K562 (cell line): ENCODE data around the gene FAM110D. TPM values are rescaled to one million over a fixed set of nuclear protein-coding genes. Genes with fewer than 3 reads are reported as not detected.

ENCODE experiments used
- ATAC-seq: fragments of 200-7000 bp; cut with Tn5 transposase; 3 replicates; pipeline ENCODE4 v1.9.1; 2020; ENCODE audit warnings: moderate library complexity
- BruUV-seq: library from RNA; stranded (reverse); fragments of 400-500 nt; replicated peaks from 2 replicates; lab custom pipeline; 2021; lab: Mats Ljungman, UMichigan
- CTCF ChIA-PET: fragments of 300-600 bp; formaldehyde crosslinking; extraction: SDS; loops from one replicate; lab custom pipeline; 2021; ENCODE audit warnings: low intra/inter-chr PET ratio; lab: Yijun Ruan, JAX
- POLR2A ChIA-PET: fragments of 300-600, 350-650 bp; sonication (Branson Sonifier 250); formaldehyde crosslinking; extraction: SDS; loops from one replicate; lab custom pipeline; 2021; ENCODE audit warnings: antibody characterized with exemption, inconsistent platforms; lab: Yijun Ruan, JAX
- DNase-seq, 4 experiments: peaks; one replicate each; pipeline versions ENCODE4 v3.0.0 to v3.0.0-alpha.2; 2011 to 2018; ENCODE audit warnings: low spot score in 3 of 4, mixed read lengths in 3 of 4; ENCODE audit errors: extremely low read depth in 1 of 4
- FAIRE-seq: peaks from 2 replicates; lab custom pipeline; 2011; peaks lifted over from hg19 to GRCh38; lab: Jason Lieb, UNC
- H2AFZ ChIP-seq: 2 replicates; pipeline ENCODE4 v1.6.0; 2011; ENCODE audit warnings: low read depth, low read length, control low read depth, inconsistent platforms
- H3K27ac ChIP-seq: fragments of 200-600 bp; 3 replicates; pipeline ENCODE4 v1.8.0; 2011; ENCODE audit warnings: low read depth, mild to moderate bottlenecking, control low read depth, inconsistent platforms, low read length, moderate library complexity, mixed read lengths; ENCODE audit errors: extremely low read depth
- H3K27me3 ChIP-seq, 2 experiments: fragments of 300-600 bp in 1 of 2; 2 replicates in 1 of 2; 3 replicates in 1 of 2; pipeline versions ENCODE4 v1.6.0 to v1.8.0; 2011; ENCODE audit warnings: inconsistent platforms in 2 of 2, low read length in 2 of 2, mild to moderate bottlenecking in 1 of 2, mixed read lengths in 1 of 2, moderate library complexity in 1 of 2; ENCODE audit not compliant: control insufficient read depth in 2 of 2, insufficient read depth in 2 of 2
- H3K36me3 ChIP-seq: fragments of 300-600 bp; 3 replicates; pipeline ENCODE4 v1.8.0; 2011; ENCODE audit warnings: mild to moderate bottlenecking, low read length, inconsistent platforms; ENCODE audit not compliant: control insufficient read depth, insufficient read depth
- H3K4me1 ChIP-seq, 2 experiments: fragments of 200-600 bp in 1 of 2; replicated peaks in 1 of 2; 2 replicates in 1 of 2; 3 replicates in 1 of 2; pipeline versions ENCODE4 v1.5.1 to v1.8.0; 2011; ENCODE audit warnings: inconsistent platforms in 2 of 2, low read length in 2 of 2, mild to moderate bottlenecking in 1 of 2, mixed read lengths in 1 of 2, moderate library complexity in 1 of 2; ENCODE audit not compliant: control insufficient read depth in 2 of 2, insufficient read depth in 2 of 2
- H3K4me2 ChIP-seq: 2 replicates; pipeline ENCODE4 v1.6.1; 2011; ENCODE audit warnings: low read length, control low read depth, inconsistent platforms, mixed read lengths; ENCODE audit not compliant: insufficient read depth
- H3K4me3 ChIP-seq: fragments of 200-600 bp; sonication (generic), shearing (Covaris generic); 2 replicates; pipeline ENCODE4 v1.5.1; 2016; ENCODE audit warnings: control low read depth, inconsistent platforms
- H3K79me2 ChIP-seq: fragments of 200-600 bp; 3 replicates; pipeline ENCODE4 v1.8.0; 2011; ENCODE audit warnings: low read length, inconsistent platforms; ENCODE audit not compliant: control insufficient read depth, insufficient read depth
- H3K9ac ChIP-seq, 2 experiments: 2 replicates each; pipeline versions ENCODE4 v1.6.0 to v1.6.1; 2011; ENCODE audit warnings: low read depth in 2 of 2, low read length in 2 of 2, control low read depth in 1 of 2, inconsistent platforms in 1 of 2, mild to moderate bottlenecking in 1 of 2, mixed read lengths in 1 of 2; ENCODE audit not compliant: insufficient read depth in 1 of 2
- H3K9me1 ChIP-seq: one replicate; pipeline ENCODE4 v1.6.0; 2011; ENCODE audit warnings: inconsistent platforms, mild to moderate bottlenecking, low read length, moderate library complexity; ENCODE audit not compliant: control insufficient read depth, insufficient read depth
- H3K9me3 ChIP-seq: replicated peaks from 2 replicates; pipeline ENCODE4 v1.5.1; 2011; ENCODE audit warnings: low read depth, low read length, inconsistent platforms; ENCODE audit not compliant: control insufficient read depth, insufficient read depth
- H4K20me1 ChIP-seq: replicated peaks from 2 replicates; pipeline ENCODE4 v1.6.1; 2011; ENCODE audit warnings: low read length, inconsistent platforms, mixed read lengths; ENCODE audit not compliant: control insufficient read depth, insufficient read depth
- E2F6 ChIP-seq, 2 experiments: IDR thresholded peaks; 2 replicates each; pipeline ENCODE4 v1.6.1; 2011; ENCODE audit warnings: borderline replicate concordance in 1 of 2, control low read depth in 1 of 2, low read depth in 1 of 2, low read length in 1 of 2, mild to moderate bottlenecking in 1 of 2, mixed read lengths in 1 of 2, moderate library complexity in 1 of 2; ENCODE audit not compliant: insufficient read depth in 1 of 2, insufficient read length in 1 of 2, poor library complexity in 1 of 2, severe bottlenecking in 1 of 2; ENCODE audit errors: extremely low read depth in 1 of 2
- HIVEP1 ChIP-seq: fragments of 250-450 bp; sonication (Bioruptor Pico); IDR thresholded peaks from 2 replicates; pipeline ENCODE4 v1.4.0; 2020; ENCODE audit warnings: mild to moderate bottlenecking
- HOXB6 ChIP-seq: fragments of 250-450 bp; sonication (Bioruptor Pico); IDR thresholded peaks from 2 replicates; pipeline ENCODE4 v1.5.1; 2022; ENCODE audit warnings: mild to moderate bottlenecking, borderline replicate concordance
- KLF13 ChIP-seq: fragments of 450-650 bp; IDR thresholded peaks from 2 replicates; pipeline ENCODE4 v1.6.1; 2016; ENCODE audit warnings: missing genetic modification characterization, low read depth, mild to moderate bottlenecking, missing compliant biosample characterization, moderate library complexity, borderline replicate concordance
- L3MBTL2 ChIP-seq: fragments of 450-650 bp; IDR thresholded peaks from 2 replicates; pipeline ENCODE4 v1.6.1; 2016; ENCODE audit warnings: mild to moderate bottlenecking, moderate library complexity
- MEF2D ChIP-seq: conservative IDR thresholded peaks from 2 replicates; pipeline ENCODE4 v1.6.1; 2016; ENCODE audit warnings: low read depth, missing genetic modification characterization, missing compliant biosample characterization
- NR2C1 ChIP-seq, 2 experiments: fragments of 450-650 bp; IDR thresholded peaks; 2 replicates each; pipeline ENCODE4 v1.6.1; 2017; ENCODE audit warnings: mild to moderate bottlenecking in 2 of 2, antibody characterized with exemption in 1 of 2, inconsistent platforms in 1 of 2, missing compliant biosample characterization in 1 of 2, missing genetic modification characterization in 1 of 2
- SIN3B ChIP-seq: fragments of 450-650 bp; IDR thresholded peaks from 2 replicates; pipeline ENCODE4 v1.6.1; 2017; ENCODE audit warnings: low read depth, mild to moderate bottlenecking, moderate library complexity
- SRF ChIP-seq, 2 experiments: fragments of 250-450, 450-650 bp in 1 of 2; sonication (Bioruptor Pico) in 1 of 2; sonication (generic) in 1 of 2; formaldehyde crosslinking; IDR thresholded peaks; 2 replicates each; pipeline versions ENCODE4 v1.5.0 to v1.5.1; 2020 to 2022; ENCODE audit warnings: mild to moderate bottlenecking in 1 of 2, missing genetic modification reagents in 1 of 2
- ZNF592 ChIP-seq: fragments of 450-650 bp; IDR thresholded peaks from 2 replicates; pipeline ENCODE4 v1.6.1; 2017; ENCODE audit warnings: antibody characterized with exemption, mild to moderate bottlenecking
- ZNF766 ChIP-seq: fragments of 200-800 bp; sonication (Bioruptor generic); conservative IDR thresholded peaks from 2 replicates; pipeline ENCODE4 v1.6.1; 2016; ENCODE audit warnings: missing genetic modification characterization, missing compliant biosample characterization
- WGBS: fragments of 100-300 bp; shearing (Covaris generic); methylation state at CpG from one replicate; pipeline ENCODE4 v1.1.6; 2016; ENCODE audit warnings: low coverage, mixed read lengths; ENCODE audit not compliant: insufficient coverage; ENCODE audit errors: missing lambda C conversion rate; 5-methylcytosine and 5-hydroxymethylcytosine counted together
- in situ Hi-C: fragments of 300-500 bp; cut with MboI; formaldehyde crosslinking; loops from 4 replicates; pipeline ENCODE4 v1.15.0; 2018; ENCODE audit warnings: inconsistent platforms, mixed read lengths
- intact Hi-C: fragments of 100-400 bp; cut with micrococcal nuclease; formaldehyde crosslinking; loops from 2 replicates; pipeline ENCODE4 v1.14.2; 2022
- polyA plus RNA-seq, 8 experiments: library from polyadenylated mRNA; depleted of rRNA in 4 of 8; stranded (reverse) in 5 of 8; unstranded in 3 of 8; fragments of >200 nt; fragmentation: Nextera tagmentation in 2 of 8; fragmentation: Illumina TruSeq in 1 of 8; extraction: Ambion mirVana in 2 of 8; extraction: Trizol in 1 of 8; gene quantifications; 2 replicates each; pipeline versions ENCODE4 v1.2.1 to v1.2.3, GENCODE V29; 2011 to 2014; ENCODE audit warnings: inconsistent platforms in 1 of 8, missing spikeins in 1 of 8
- total RNA-seq, 7 experiments: library from RNA; depleted of rRNA in 6 of 7; stranded (reverse); fragments of >200 nt in 6 of 7; fragmentation: Illumina TruSeq in 2 of 7; extraction: Trizol in 2 of 7; gene quantifications; 2 replicates each; pipeline versions ENCODE4 v1.2.1 to v1.2.3, GENCODE V29; 2011 to 2021; ENCODE audit warnings: low replicate concordance in 1 of 7

FAM110D gene
- total and polyA plus RNA-seq, 9 of the 15 experiments (the other 6 are each of a cell fraction or from before 2014, with no cell fraction given), result 0.04 to 1.1 (median 0.33) TPM

GRCh38 chr1:26130695-26131094 lies 28.2 kb upstream of the FAM110D start:
- no peak overlapping the region for H3K4me3 ChIP-seq
- TF ChIP-seq NR2C1 (IDR thresholded peaks at IDR 0.05), result no peak
- peak; percentile 14; the same call in 1 of the 2 replicates for TF ChIP-seq NR2C1 (tag; IDR thresholded peaks at IDR 0.05)
- peak; percentile 35; the same call in 1 of the 2 replicates for TF ChIP-seq ZNF766 (CRISPR knock-in tag)
- peak; percentile 67 for TF ChIP-seq ZNF592
- TF ChIP-seq HIVEP1 (CRISPR knock-in tag), result 0 out of 2 replicates have a peak, but pooled peaks have one; percentile 56
- TF ChIP-seq SIN3B, result no peak
- no peak for TF ChIP-seq SRF (CRISPR knock-in tag; IDR thresholded peaks at IDR 0.05)
- 0 out of 2 replicates have a peak, but pooled peaks have one; percentile 26 for TF ChIP-seq MEF2D
- TF ChIP-seq HOXB6 (CRISPR knock-in tag), result no peak
- TF ChIP-seq KLF13 (tag), result no peak
- no peak for TF ChIP-seq E2F6 (IDR thresholded peaks at IDR 0.05; ENCODE audit: borderline replicate concordance in 1 of 2, extremely low read depth in 1 of 2, insufficient read depth in 1 of 2, insufficient read length in 1 of 2, low read depth in 1 of 2, low read length in 1 of 2, poor library complexity in 1 of 2, severe bottlenecking in 1 of 2)
- TF ChIP-seq L3MBTL2, result 0 out of 2 replicates have a peak, but pooled peaks have one; percentile 15
- peak overlapping the region; percentile 68 for H2AFZ ChIP-seq
- WGBS, result 46% methylated on average over 1 of the region's 1 CpG
- ChIA-PET POLR2A (interaction anchor here (0.6 to 13.3 kb wide), 6 partner anchors 9 to 1136 kb away, joined by 3 to 237 read pairs (median 4); no protein-coding TSS in a partner anchor), CTCF (no interaction called here)
- intact Hi-C loops (no loop called here), in situ Hi-C loops (no loop called here)
- H4K20me1 ChIP-seq, result no peaks in the 10 kb centered on the region
- FAIRE-seq, result no peak
- no peaks in the 10 kb centered on the region for H3K9me3 ChIP-seq
- no peak for ATAC-seq
- peak overlapping the region; percentile 23 to 32; a peak in 2 of 4 replicates for H3K9ac ChIP-seq
- BruUV-seq, result no TSS peak
- no peaks in the 10 kb centered on the region for H3K9me1 ChIP-seq
- no peaks in the 10 kb centered on the region for H3K27me3 ChIP-seq
- no peak for DNase-seq
- peaks cover 17% of the 10 kb centered on the region for H3K79me2 ChIP-seq
- H3K36me3 ChIP-seq, result no peaks in the 10 kb centered on the region
- H3K4me1 ChIP-seq, result peaks cover 33 to 52% of the 10 kb centered on the region in 2 experiments
- H3K4me2 ChIP-seq, result no peak overlapping the region
- peak overlapping the region; percentile 29 for H3K27ac ChIP-seq
